T-helper 9 cell (primary cell): ENCODE results near the gene FEZF2.

Experiments used
- DNase-seq: peaks from one replicate; pipeline ENCODE4 v3.0.0-alpha.2; 2020
- total RNA-seq, 2 donors: gene quantifications; one replicate each; lab custom pipeline; 2026; lab: John Stamatoyannopoulos, UW

The FEZF2 gene
- 0 reads per million in 2 donors for total RNA-seq

GRCh38 chr3:62373215-62373614 lies at the start of gene FEZF2:
FEZF2 (minus strand) TSS chr3:62373550; CDS start chr3:62372868, 682 bp downstream.
- no peak for DNase-seq

- DNase-seq, result no peak
Observed at GRCh38 chr3:62421207-62421606, 47.9 kb upstream of the FEZF2 start.

- no peak for DNase-seq
Observed at GRCh38 chr3:62416144-62416543, 42.8 kb upstream of the FEZF2 start.

- DNase-seq, result no peak
Observed at GRCh38 chr3:62415312-62415801, 42.0 kb upstream of the FEZF2 start.

- no peak for DNase-seq
Observed at GRCh38 chr3:62414786-62415185, 41.4 kb upstream of the FEZF2 start.

- DNase-seq, result no peak
Observed at GRCh38 chr3:62413687-62414086, 40.3 kb upstream of the FEZF2 start.

- DNase-seq, result no peak
Observed at GRCh38 chr3:62406945-62407344, 33.6 kb upstream of the FEZF2 start.

GRCh38 chr3:62405566-62405965 lies 32.2 kb upstream of the FEZF2 start:
- no peak for DNase-seq

GRCh38 chr3:62405135-62405534 lies 31.8 kb upstream of the FEZF2 start:
- no peak for DNase-seq

GRCh38 chr3:62404321-62404720 lies 31.0 kb upstream of the FEZF2 start:
- no peak for DNase-seq

- DNase-seq, result no peak
Observed at GRCh38 chr3:62403765-62404164, 30.4 kb upstream of the FEZF2 start.

GRCh38 chr3:62392626-62393292 lies 19.4 kb upstream of the FEZF2 start:
- DNase-seq, result no peak

GRCh38 chr3:62387251-62387650 lies 13.9 kb upstream of the FEZF2 start:
- DNase-seq, result no peak

GRCh38 chr3:62379321-62379798 lies 6.0 kb upstream of the FEZF2 start:
- DNase-seq, result no peak

- no peak for DNase-seq
Observed at GRCh38 chr3:62378921-62379320, 5.6 kb upstream of the FEZF2 start.

GRCh38 chr3:62378311-62378789 lies 5.0 kb upstream of the FEZF2 start:
- DNase-seq, result no peak

- DNase-seq, result no peak
Observed at GRCh38 chr3:62376906-62377877, 3.8 kb upstream of the FEZF2 start.

GRCh38 chr3:62376454-62376720 lies 3.0 kb upstream of the FEZF2 start:
- DNase-seq, result no peak

- DNase-seq, result no peak
Observed at GRCh38 chr3:62375655-62376453, 2.5 kb upstream of the FEZF2 start.

- no peak for DNase-seq
Observed at GRCh38 chr3:62374341-62375218, 1.2 kb upstream of the FEZF2 start.

- no peak for DNase-seq
Observed at GRCh38 chr3:62373714-62374333, 474 bp upstream of the FEZF2 start.
